ENCODE data around the gene S100P. TPM values are rescaled to one million over a fixed set of nuclear protein-coding genes. Genes with fewer than 3 reads are reported as not detected.
"Not testable (repeated sequence)": the region's sequence is repeated elsewhere in the genome, so short reads cannot be mapped to it uniquely, and the experiment has no call there.

Gene S100P
- total RNA-seq, 4 donors from 2014 or later = 0.60 to 10.9 (median 1.1) TPM; not detected in 1

DNA sequence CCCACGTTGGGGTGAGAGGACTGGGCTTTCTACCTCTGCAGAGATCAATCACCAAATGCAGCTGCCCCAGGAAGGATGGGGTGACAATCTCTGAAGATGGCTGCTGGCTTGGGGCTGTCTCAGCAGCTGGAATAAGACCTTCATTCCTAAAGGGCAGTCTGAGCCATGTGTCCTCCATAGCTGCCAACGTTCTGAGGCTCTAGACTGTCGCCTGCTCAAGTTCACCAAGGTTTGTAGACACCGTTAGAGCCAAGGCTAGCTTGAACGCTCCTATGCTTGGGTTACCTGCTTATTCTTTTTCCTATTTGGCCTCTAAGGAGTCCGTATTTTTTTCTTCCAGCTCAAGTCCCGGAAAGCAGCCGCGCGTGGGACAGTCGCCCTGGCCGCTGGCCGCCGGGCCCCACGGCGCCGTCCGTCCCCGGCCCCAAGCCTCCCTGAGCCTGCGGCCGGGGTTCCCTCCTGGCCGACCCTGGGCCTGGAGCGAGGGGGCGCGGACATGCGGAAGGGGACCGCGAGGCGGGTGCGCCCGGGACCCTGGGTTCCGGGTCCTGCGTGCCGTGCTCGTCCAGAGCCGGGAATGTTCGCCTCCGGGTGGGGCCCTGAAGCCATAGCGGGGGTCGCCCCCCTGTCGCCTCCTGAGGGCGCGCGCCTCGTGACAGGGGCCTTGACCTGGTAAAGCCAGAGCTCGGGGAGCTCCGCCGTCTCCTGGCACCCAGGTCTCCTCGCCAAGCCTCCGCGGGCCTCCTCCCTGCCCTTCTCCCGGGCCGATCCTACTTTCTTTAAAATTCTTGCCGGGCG is 29.9 kb upstream of the S100P start:
- no peak for ATAC-seq (ENCODE audit: low FRiP score)

DNA sequence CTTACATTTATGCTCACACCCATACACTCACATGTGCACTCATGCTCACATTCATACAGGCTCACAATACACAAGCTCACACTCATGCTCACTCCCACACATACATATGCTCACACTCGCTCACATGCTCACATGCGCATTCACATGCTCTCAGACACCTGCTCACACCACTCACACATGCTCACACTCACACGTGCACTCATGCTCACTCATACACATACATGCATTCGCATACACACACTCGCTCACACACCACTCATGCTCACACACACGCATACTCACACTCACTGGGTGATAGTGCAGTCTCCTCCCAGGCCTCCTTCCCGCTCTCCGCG is 28.4 kb upstream of the S100P start:
- TF ChIP-seq, protein P1, sequence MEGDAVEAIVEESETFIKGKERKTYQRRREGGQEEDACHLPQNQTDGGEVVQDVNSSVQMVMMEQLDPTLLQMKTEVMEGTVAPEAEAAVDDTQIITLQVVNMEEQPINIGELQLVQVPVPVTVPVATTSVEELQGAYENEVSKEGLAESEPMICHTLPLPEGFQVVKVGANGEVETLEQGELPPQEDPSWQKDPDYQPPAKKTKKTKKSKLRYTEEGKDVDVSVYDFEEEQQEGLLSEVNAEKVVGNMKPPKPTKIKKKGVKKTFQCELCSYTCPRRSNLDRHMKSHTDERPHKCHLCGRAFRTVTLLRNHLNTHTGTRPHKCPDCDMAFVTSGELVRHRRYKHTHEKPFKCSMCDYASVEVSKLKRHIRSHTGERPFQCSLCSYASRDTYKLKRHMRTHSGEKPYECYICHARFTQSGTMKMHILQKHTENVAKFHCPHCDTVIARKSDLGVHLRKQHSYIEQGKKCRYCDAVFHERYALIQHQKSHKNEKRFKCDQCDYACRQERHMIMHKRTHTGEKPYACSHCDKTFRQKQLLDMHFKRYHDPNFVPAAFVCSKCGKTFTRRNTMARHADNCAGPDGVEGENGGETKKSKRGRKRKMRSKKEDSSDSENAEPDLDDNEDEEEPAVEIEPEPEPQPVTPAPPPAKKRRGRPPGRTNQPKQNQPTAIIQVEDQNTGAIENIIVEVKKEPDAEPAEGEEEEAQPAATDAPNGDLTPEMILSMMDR (IDR thresholded peaks at IDR 0.05) = no peak
- ATAC-seq (ENCODE audit: low FRiP score) (no peak), DNase-seq (ENCODE audit: low spot score) (no peak)

More for the DNA sequence above, 29.9 kb upstream of the S100P start:
- no peak for DNase-seq (ENCODE audit: low spot score)
- TF ChIP-seq, protein P1 (IDR thresholded peaks at IDR 0.05) = no peak

DNA sequence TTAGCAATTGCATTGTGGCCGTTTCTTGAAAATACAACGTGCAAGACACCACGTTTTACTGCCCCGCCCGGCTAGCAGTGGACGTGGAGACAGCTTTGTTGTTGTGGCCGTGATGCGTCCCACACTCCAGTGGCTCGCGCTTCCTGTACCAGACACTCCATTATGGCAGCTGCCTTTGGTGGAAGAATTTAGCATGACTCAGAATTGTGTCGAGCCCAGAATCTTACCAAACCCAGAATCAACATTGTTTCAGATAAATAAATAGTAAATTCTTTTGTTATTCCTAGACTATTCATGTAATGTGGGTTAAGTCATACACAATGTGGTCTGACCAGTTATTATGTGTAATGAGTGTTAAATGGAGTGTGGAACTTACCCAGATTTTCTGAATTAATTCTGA is 25.3 kb upstream of the S100P start:
- no peak for ATAC-seq (ENCODE audit: low FRiP score)
- DNase-seq (ENCODE audit: low spot score) = no peak
- TF ChIP-seq, protein P1 (IDR thresholded peaks at IDR 0.05) = no peak

DNA sequence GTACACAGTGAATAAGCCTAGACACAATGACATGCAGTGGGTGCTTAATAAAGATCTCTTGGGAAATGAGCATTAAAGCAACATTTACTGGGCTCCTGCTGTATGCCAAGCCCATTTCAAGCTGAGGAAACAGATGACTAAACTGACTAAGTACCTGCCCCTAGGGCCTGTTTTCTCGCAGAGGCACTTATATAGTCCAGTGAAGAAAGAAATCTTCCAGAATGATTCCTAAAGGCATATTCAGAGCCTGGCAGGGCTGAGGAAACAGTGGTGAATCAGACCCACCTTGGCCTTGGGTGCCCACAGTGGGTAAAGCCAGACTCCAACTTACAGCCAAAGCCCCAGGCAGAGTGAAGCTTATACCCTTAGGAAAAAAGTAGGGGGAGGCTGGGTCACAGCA is 22.0 kb upstream of the S100P start:
- no peak for ATAC-seq (ENCODE audit: low FRiP score)
- no peak for DNase-seq (ENCODE audit: low spot score)
- TF ChIP-seq, protein P1 (IDR thresholded peaks at IDR 0.05) = no peak

DNA sequence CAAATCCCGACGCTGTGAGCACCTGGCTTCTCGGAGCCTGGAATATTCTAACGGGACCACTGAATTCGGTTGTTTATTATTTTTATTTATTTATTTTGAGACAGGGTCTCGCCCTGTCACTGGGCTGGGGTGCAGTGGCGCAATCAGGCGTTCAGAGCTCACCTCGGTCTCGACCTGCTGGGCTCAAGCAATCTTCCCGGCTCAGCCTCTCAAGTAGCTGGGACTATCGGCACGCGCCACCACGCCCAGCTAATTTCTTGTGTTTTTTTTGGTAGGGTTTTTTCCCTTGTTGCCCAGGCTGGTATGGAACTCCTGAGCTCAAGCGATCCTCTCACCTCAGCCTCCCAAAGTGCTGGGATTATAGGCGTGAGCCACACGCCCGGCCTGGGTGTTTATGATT is 21.5 kb upstream of the S100P start:
- TF ChIP-seq, protein P1 (IDR thresholded peaks at IDR 0.05) = no peak
- DNase-seq (ENCODE audit: low spot score) (no peak), ATAC-seq (ENCODE audit: low FRiP score) (no peak)

DNA sequence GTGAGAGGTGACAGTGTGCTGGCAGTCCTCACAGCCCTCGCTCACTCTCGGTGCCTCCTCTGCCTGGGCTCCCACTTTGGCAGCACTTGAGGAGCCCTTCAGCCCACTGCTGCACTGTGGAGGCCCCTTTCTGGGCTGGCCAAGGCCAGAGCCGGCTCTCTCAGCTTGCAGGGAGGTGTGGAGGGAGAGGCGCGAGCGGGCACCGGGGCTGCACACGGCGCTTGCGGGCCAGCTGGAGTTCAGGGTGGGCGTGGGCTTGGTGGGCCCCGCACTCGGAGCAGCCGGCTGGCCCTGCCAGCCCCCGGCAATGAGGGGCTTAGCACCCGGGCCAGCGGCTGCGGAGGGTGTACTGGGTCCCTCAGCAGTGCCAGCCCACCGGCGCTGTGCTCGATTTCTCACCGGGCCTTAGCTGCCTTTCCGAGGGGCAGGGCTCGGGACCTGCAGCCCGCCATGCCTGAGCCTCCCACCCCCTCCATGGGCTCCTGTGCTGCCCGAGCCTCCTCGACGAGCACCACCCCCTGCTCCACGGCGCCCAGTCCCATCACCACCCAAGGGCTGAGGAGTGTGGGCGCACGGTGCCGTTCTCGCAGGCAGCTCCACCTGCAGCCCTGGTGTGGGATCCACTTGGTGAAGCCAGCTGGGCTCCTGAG is 21.0 kb upstream of the S100P start:
- ATAC-seq (ENCODE audit: low FRiP score); DNase-seq (ENCODE audit: low spot score): not testable (repeated sequence)

DNA sequence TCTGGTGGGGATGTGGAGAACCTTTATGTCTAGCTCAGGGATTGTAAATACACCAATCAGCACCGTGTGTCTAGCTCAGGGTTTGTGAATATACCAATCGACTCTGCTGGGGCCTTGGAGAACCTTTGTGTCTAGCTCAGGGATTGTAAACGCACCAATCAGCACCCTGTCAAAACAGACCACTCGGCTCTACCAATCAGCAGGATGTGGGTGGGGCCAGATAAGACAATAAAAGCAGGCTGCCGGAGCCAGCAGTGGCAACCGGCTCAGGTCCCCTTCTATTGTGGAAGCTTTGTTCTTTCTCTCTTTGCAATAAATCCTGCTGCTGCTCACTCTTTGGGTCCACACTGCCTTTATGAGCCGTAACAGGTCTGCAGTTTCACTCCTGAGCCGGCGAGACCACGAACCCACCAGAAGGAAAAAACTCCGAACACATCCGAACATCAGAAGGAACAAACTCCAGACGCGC is 20.5 kb upstream of the S100P start:
- ATAC-seq (ENCODE audit: low FRiP score); DNase-seq (ENCODE audit: low spot score): not testable (repeated sequence)
